Testis (tissue), 3 donors: ENCODE data around the gene HYAL1. TPM values are rescaled to one million over a fixed set of nuclear protein-coding genes. Genes with fewer than 3 reads are reported as not detected.
A peak's percentile ranks its signal among the peaks of the same experiment; 100 is the strongest.

Source experiments
- DNase-seq: peaks from one replicate; pipeline ENCODE4 v3.0.0-alpha.2; 2019
- H3K27ac ChIP-seq, 2 donors: fragments of 200-600 bp; sonication (generic); one replicate each; pipeline ENCODE4 v1.5.1; 2019
- H3K27me3 ChIP-seq: fragments of 200-600 bp; sonication (generic); one replicate; pipeline ENCODE4 v1.5.1; 2019
- H3K36me3 ChIP-seq: fragments of 200-600 bp; sonication (generic); one replicate; pipeline ENCODE4 v1.5.1; 2017; ENCODE audit warnings: low read depth; ENCODE audit errors: missing control alignments
- H3K4me1 ChIP-seq: fragments of 200-600 bp; sonication (generic); one replicate; pipeline ENCODE4 v1.5.1; 2019
- H3K4me3 ChIP-seq, 2 donors: fragments of 200-600 bp; sonication (generic); one replicate each; pipeline ENCODE4 v1.5.1; 2017 to 2019
- H3K9me3 ChIP-seq: fragments of 200-600 bp; sonication (generic); one replicate; pipeline ENCODE4 v1.5.1; 2017
- POLR2A ChIP-seq: fragments of 450-650 bp; IDR thresholded peaks from one replicate; pipeline ENCODE4 v1.6.1; 2017; ENCODE audit warnings: antibody characterized with exemption, mild to moderate bottlenecking, moderate library complexity
- WGBS, 2 donors: methylation state at CpG; one replicate each; pipeline ENCODE4 v1.1.5; 2018; 5-methylcytosine and 5-hydroxymethylcytosine counted together
- intact Hi-C: fragments of 100-400 bp; cut with DNase I; formaldehyde crosslinking; loops from one replicate; pipeline ENCODE4 v1.15.1; 2023; ENCODE audit warnings: low total_unique reads
- polyA plus RNA-seq: library from polyadenylated mRNA; stranded (reverse); fragments of 350-450 nt; fragmentation: Illumina TruSeq; extraction: RNeasy Lipid Tissue Mini Kit (QIAGEN cat#74804); gene quantifications from one replicate; pipeline ENCODE4 v1.2.3, GENCODE V29; 2014; ENCODE audit warnings: low read depth, low replicate concordance; ENCODE audit not compliant: insufficient read depth
- total RNA-seq, 2 donors: library from RNA; depleted of rRNA; stranded (reverse); fragments of >200 nt; gene quantifications; one replicate each; pipeline ENCODE4 v1.2.3, GENCODE V29; 2016
- TF ChIP-seq, protein P1 (sequence below), 3 experiments: fragments of 450-650 bp in 2 of 3; fragments of 200-600 bp in 1 of 3; sonication (generic) in 1 of 3; IDR thresholded peaks; one replicate each; pipeline ENCODE4 v1.5.1; 2016 to 2019; ENCODE audit warnings: antibody characterized with exemption in 3 of 3, mild to moderate bottlenecking in 2 of 3, moderate library complexity in 1 of 3

The HYAL1 gene
- total and polyA plus RNA-seq, 3 donors from 2014 or later, result 2.7 to 3.7 (median 3.2) TPM

DNA sequence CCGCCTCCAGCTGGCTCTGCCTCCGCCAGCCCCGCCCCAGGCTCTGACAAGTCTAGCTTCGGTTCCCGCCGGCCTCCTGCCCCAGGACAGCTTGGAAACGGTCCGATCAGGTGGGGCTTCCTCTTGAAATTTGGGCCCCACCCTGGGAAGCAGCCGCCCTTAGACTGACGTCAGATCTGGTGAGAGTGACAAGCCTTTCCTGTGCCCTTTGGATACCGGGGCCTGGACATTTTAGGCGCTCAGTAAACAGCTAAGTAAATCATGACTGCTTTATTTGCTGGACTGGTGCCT is 3.8 kb downstream of the HYAL1 start:
- peaks cover 25% of the 10 kb centered on the region for H3K4me1 ChIP-seq
- intact Hi-C loops, result no loop called here

DNA sequence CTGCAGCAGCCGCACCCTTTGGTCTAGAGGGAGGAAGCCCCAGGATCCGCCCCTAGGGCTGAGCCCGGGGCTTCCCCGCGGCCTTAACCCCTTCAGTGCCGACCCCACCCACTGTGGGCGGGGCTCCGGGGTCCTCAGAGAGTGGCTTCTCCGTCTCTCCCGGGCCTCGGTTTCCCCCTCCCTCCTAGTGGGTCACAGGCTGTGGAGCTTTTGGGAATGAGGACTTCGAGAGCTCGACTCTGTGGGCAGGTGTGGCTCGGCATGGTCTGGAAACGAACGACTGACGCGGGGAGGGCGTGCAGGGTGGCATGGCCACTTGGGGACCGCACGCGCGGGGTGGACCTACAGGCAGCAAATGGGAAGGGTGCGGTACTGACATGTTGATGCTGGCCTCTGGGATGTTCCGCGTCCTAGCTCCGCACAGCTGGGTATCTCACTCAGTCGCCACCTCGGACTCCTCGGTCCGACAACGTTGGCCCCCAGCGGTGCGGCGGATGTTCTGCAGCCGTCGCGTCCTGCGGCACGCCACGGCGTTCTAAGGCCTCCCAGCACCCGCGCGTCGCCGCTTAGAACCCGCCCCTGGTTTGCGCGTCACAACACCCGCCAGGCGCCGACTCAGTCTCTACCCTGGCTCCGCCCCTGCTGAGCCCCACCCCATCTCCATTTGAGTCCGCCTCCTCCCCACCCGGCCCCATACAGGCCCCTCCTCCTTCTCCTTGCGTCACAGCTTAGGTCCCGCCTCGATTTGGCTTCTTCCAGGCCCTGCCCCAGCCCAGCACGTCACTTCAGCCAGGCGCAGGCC is 4.3 kb downstream of the HYAL1 start, which contains the start of the genes HYAL3 and NAA80:
Gene HYAL3, minus strand, starts transcription at position 570 of the 802 bp plus-strand sequence. CDS start 3,803 bp downstream, outside the sequence.
Gene NAA80, minus strand, starts transcription at position 570 of the 802 bp plus-strand sequence. CDS start 1,942 bp downstream, outside the sequence.
- no peaks in the 10 kb centered on the region for H3K27me3 ChIP-seq
- intact Hi-C loops, result no loop called here
- peak; percentile 100 for DNase-seq
- peaks cover 25% of the 10 kb centered on the region for H3K4me1 ChIP-seq
- peak within 1 kb of the TSS; percentile 78 to 87 for H3K27ac ChIP-seq
- H3K36me3 ChIP-seq, result no peaks in the 10 kb centered on the region
- H3K9me3 ChIP-seq, result no peaks in the 10 kb centered on the region
- TF ChIP-seq POLR2A, result peak; percentile 65
- TF ChIP-seq, protein P1, sequence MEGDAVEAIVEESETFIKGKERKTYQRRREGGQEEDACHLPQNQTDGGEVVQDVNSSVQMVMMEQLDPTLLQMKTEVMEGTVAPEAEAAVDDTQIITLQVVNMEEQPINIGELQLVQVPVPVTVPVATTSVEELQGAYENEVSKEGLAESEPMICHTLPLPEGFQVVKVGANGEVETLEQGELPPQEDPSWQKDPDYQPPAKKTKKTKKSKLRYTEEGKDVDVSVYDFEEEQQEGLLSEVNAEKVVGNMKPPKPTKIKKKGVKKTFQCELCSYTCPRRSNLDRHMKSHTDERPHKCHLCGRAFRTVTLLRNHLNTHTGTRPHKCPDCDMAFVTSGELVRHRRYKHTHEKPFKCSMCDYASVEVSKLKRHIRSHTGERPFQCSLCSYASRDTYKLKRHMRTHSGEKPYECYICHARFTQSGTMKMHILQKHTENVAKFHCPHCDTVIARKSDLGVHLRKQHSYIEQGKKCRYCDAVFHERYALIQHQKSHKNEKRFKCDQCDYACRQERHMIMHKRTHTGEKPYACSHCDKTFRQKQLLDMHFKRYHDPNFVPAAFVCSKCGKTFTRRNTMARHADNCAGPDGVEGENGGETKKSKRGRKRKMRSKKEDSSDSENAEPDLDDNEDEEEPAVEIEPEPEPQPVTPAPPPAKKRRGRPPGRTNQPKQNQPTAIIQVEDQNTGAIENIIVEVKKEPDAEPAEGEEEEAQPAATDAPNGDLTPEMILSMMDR (IDR thresholded peaks at IDR 0.05), result peak in 2 of 3 experiments; percentile 42 to 64
- H3K4me3 ChIP-seq, result peak within 1 kb of the TSS; percentile 63 to 81
- 0% methylated on average over 32 to 56 of the region's 61 CpGs for WGBS, 2 donors

More for the DNA sequence above, 3.8 kb downstream of the HYAL1 start:
- H3K9me3 ChIP-seq, result no peaks in the 10 kb centered on the region
- no peaks in the 10 kb centered on the region for H3K27me3 ChIP-seq
- TF ChIP-seq POLR2A, result no peak
- TF ChIP-seq, protein P1 (IDR thresholded peaks at IDR 0.05), result no peak
- H3K36me3 ChIP-seq, result no peaks in the 10 kb centered on the region
- H3K4me3 ChIP-seq, result peak overlapping the region; percentile 63 to 81
- no peak for DNase-seq
- peak overlapping the region; percentile 12 to 85 for H3K27ac ChIP-seq
- WGBS, 2 donors, result 0 to 2% methylated on average over 10 to 12 of the region's 12 CpGs

DNA sequence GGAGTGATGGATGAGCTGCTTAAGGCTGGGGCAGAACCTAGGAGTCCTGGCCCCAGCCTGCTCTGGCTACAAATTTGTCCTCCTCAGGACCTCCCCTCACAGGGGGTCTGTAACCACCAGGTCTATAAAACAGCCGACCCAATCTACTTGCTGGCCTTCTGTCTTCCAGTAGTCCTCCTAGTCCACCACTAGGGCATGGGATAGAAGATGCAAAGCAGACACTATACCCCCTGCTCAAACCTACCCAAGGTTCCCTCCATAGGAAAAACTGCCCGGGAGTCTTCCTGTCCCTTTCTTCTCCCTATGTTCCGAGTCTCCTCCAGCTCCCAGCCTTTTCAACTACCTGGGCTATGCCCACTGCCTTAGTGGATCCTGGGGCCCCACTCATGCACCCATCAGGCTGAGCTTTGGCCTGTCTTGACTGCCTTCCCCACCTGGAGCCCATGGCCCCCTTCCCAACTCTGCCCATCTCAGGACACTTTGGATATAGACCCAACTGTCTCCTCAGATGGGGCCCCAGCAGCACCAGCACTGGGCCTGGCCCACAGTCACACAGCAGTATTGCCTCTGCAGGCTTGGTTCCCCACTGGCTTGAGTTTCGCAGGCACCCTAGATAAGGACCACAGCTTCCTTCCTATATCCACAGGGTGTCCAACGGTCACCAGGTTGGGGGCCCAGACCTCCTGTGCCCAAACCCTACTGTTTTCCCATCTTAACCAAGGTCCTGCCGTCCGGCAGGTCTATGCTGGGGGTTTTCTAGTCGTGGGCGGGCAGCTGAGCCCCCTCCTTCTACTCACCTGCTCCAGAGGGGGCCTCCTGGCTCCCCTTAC is 5.3 kb downstream of the HYAL1 start:
- no peaks in the 10 kb centered on the region for H3K36me3 ChIP-seq
- DNase-seq, result no peak
- WGBS, 2 donors, result 33 to 51% methylated on average over 9 of the region's 9 CpGs
- TF ChIP-seq, protein P1 (IDR thresholded peaks at IDR 0.05), result peak in 2 of 3 experiments; percentile 12 to 20
- no peak for TF ChIP-seq POLR2A
- H3K27me3 ChIP-seq, result no peaks in the 10 kb centered on the region
- no peaks in the 10 kb centered on the region for H3K9me3 ChIP-seq
- H3K27ac ChIP-seq, result peak overlapping the region; percentile 78 to 87
- peak overlapping the region in 1 of 2 donors; percentile 81 for H3K4me3 ChIP-seq
- intact Hi-C loops, result no loop called here
- peaks cover 20% of the 10 kb centered on the region for H3K4me1 ChIP-seq

DNA sequence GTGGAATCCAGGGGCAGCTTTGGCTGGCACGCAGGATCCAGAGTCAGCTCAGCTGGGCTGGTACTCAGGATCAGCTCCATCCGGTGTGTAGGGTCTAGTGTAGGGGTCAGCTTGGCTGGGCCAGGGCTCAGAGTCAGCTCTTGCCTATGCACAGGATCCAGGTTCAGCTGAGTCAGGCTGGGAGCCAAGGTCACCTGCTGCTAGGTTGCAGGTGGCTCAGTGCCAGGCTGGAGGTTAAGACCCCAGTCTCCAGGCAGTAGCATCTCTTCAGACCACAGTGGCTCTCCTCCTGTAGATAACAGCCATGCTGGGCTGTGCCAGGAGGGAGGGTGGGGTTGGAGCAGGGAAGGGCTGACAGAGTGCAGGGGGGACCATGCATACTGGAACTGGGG is 6.0 kb downstream of the HYAL1 start:
- Histone ChIP-seq H3K4me3 (no peak overlapping the region), H3K27ac (no peak overlapping the region), H3K36me3 (no peaks in the 10 kb centered on the region), H3K27me3 (no peaks in the 10 kb centered on the region), H3K4me1 (peaks cover 21% of the 10 kb centered on the region), H3K9me3 (no peaks in the 10 kb centered on the region)
- TF ChIP-seq POLR2A, result no peak
- TF ChIP-seq, protein P1 (IDR thresholded peaks at IDR 0.05), result no peak
- no peak for DNase-seq
- 75 to 93% methylated on average over 2 of the region's 2 CpGs for WGBS, 2 donors
- intact Hi-C loops, result no loop called here
